Stimulated activated CD8-positive, alpha-beta memory T cell treated with anti-CD3 and anti-CD28 coated beads, Interleukin-12 subunit alpha, Interleukin-12 subunit beta, amount 100 ng/mL, for 1 hour (primary cell): ENCODE data around the gene DGCR6L.
"Not testable (repeated sequence)": the region's sequence is repeated elsewhere in the genome, so short reads cannot be mapped to it uniquely, and the experiment has no call there.

Experiments used
- DNase-seq: peaks from one replicate; pipeline ENCODE4 v3.0.0-alpha.2; 2020; ENCODE audit warnings: low read depth

DGCR6L gene

DNA sequence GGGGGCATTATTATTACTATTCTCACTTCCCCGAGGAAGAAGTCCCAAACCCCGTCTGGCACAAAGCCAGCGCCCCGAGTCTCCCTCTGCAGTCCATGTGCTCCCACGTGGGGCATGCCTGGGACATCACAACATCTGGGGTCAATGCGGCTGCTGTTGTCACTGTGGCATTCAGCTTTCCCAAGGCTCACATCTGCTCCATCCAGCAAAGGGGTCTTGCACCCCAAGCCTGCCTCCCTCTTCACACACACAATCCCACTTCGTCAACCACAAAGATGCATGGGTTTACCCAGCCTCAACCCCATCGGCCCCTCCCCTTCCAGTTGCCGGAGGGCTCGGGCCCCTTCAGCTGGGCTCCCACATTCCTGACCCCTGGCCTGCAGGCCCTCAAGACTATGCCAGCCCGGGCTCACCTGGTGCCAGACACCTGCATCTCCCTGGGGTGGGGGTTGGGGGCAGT lies 28.2 kb downstream of the DGCR6L start:
- DNase-seq = no peak

DNA sequence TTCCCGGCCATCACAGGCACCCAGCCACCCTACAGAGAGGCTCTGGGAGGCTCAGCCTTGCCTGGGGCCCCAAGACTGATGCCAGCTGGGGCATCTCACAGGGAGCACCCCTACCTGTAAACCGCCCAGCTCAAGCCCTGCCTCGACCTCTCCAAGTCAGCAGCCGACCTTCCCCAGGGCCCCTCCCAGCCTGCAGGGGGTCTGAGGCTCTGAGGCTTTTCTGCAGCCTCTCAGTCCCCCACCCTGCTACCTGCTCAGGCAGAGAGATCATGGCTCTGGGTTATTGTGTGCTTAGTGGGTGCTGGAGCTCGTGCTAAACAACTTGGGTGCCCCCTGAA lies 28.6 kb downstream of the DGCR6L start:
- no peak for DNase-seq

DNA sequence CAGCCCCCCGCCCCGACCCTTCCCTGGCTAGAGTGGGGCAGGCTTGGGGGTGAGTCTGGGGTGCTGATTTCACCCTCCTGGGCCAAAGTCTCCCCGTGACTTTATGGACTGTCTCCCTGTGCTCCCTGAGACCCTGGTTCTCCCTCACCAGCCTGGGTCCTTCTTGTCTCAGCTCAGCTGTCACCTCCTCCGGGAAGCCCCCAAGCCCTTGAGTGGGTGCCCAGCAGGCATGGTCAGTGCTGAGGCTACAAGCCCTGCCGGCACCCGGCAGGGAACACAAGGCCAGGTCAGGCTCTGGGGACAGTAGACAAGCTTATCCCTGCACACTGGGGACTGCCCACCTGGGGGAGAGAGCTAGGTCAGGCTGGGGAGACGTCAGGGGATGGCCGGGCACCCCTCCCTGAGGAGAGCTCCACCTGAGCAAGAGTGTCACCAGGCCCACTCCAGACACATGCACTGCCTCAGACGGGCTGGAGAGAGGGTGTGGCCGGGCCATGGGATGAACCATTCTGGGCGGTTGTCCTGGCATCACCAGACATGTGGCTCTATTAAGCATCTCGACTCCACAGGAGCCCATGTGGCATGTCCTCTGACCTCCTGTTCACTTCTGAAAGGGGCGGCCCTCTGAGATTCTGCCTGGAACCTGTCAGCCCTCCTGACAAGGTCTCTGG lies 29.1 kb downstream of the DGCR6L start:
- DNase-seq = no peak

DNA sequence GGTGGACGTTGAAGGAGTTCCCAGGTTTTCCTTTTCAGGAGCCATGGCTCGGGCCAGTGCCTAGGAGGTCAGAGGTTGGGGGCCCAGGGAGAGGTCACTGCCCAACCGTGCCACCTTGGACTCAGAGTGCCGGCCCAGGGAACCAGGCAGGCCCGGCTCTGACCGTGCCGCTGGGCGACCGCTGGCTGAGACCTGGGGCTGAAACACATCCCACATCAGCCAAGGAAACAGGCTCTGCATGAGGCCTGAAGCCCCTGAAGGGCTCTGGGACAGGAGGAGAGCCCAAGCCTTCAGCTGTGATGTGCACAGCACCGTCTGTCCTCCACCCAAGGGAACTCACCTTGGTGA lies 29.8 kb downstream of the DGCR6L start:
- no peak for DNase-seq

DNA sequence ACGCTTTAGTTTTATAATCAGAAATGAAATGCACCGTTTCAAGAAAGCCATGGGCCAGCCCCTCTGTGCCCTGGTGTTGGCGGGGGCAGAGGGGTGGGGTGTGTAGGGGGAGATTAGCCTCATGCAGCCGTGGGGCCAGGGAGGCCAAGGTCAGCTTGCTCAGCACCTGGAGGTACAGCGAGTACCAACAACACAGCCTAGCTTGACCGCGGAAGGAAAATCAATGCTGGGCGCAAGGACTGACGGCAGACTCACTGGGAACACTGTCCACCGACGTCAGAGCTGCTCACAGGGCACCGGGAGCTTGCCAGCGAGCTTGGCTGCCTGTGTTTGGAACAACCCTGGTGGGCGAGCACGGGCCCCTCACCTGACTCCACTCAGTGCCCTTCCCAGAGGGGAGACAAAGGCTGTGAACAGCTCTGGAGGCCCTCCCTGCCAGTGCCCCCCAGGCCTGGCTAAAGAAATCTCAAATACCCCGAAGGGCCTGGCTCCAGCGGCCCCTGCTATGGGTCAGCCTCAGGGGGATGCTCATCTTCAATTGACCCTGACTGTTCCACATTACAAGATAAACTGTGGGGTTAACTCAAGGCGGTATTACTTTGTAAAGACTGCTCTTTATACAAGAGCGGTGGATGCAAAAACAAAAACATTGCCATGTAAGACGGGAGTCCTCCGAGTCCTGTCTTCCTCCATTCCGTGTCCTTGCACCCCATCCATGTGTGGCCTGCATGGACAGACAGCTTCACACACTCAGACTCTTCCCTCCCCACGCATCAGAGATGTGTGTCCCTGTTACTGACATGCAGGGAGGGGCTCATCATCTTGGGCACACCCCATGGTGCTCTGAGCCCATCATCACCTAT lies 30.4 kb downstream of the DGCR6L start:
- not testable (repeated sequence) for DNase-seq

DNA sequence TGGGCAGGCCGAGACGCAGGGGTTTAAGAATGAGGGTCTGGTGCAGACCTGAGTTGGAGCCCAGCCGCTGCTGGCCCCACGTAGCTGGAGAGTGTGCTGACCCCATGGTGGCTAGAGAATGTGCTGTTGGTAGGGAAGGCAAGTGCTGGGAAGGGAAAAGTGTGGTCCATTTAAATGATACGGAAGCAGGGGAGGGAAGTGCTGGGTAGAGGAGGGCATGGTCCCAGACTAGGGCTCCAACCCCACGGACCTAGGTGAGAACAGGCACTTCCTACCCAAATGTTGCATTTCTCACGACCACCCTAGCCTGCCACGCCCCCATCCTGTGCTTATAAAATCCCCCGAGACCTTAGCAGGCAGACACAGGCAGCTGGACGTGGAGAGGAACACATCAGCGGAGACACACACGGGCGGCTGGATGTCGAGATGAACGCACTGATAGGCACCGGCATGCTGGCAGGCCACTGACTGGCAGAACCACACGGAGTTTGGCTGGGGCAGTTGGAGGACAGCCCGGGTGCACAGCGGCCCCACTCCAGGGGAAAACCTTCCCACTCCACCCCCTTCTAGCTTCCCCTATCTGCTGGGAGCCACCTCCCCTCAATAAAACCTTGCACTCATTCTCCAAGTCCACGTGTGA lies 33.0 kb downstream of the DGCR6L start:
- DNase-seq = not testable (repeated sequence)

DNA sequence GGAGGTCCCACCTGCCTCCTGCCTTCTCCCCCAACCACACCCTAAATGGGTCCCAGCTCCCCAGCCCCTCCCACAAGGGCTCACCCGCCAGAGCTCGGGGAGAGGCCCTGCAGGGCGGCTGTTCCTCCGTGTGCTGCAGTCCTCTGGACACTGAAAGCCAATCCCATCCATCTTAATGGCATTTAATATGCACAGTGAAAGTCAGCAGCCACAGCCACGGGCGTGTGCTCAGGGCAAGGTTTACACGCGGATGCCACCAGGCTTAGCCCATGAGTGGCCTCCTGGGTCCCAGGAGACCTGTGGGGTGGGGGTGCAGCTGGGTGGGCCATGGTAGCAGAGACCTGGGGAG lies 33.6 kb downstream of the DGCR6L start:
- not testable (repeated sequence) for DNase-seq

DNA sequence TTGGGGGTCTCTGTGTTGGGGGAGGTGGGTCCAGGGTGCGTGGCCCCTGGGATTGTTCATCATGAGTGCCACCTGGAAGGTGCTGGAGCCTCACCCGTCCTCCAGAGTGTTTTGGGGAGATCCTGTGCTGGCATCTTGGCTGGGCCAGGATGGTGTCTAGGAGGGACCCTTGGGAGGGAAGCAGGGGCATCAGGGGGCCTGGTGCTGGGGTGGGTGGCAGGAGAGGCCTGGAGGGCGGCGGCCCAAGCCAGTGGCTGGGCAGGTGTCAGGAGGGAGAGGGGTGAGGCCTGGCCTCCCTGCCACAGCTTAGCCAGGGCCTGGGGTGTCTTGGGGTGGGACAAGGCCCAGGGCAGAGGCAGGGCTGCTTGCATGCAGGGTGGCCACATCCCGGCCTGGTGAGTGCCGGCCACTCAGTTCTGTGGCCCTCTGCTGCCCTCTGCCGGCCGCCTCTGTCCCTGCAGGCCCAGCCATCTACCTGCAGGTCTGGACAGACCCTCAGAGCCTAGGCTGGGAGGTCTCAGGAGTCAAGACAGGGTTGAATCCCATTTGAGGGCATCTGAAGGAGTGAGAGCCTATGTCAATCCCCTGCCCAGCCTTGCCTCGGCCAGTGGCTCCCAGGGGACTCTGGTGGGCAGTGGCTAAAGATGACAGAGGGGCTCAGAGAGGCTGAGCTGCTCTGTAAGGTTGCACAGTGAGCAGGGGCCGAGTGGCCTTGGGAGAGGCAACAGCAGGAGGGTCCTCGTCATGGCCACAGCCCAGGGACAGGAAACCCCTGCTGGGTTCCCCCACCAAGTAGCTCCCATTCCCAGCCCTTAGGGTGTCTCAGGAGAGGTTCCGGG lies 34.2 kb downstream of the DGCR6L start:
- DNase-seq = peak; percentile 66

DNA sequence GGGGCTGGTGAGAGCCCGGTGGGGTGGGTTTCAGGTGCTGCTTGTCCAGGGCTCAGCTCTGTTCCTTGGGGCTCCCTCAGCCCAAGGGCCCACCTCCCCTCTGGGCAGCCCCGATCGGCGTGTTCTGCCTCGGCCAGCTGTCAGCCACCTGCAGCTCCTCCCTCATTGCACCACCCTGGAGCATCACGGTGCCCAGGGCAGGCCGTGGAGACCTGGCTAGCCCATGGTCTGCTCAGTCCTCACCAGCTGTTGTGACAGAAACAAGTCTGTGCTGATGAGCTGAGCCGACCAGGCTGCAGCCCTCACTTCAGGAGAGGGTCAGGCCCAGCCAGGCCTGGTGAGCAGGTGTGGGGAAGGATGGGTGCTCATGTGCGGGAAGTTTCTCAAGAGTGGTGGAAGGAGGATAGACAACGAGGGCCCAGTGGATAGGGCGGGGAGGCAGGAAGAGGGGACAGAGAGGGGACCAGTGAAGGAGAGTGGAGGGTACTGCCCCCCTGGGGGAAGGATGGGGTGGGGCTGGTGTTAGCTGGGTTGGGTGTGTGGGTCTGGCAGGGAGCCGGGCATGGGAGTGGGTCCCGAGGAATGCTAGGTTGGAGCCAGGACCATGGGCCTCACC lies 35.3 kb downstream of the DGCR6L start:
- DNase-seq = no peak

DNA sequence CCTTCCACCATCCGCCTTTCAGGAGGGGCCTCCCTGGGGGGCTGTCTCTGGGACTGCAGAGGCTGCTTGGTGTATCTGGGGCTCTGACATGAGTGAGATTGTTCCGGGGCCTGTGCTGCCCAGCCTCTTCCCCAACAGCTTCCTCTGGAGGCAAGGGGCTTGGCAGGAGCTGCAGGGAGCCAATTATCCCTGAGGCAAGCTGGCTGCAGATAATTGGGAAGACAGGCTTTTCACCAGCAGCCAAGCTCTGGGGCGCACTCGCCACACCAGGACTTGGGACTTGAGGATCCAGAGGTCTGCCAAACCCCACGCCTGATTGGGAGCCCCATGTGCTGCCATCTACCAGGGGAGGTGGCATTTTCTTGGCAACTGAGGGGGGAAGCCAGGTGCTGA lies 36.2 kb downstream of the DGCR6L start:
- DNase-seq = no peak

DNA sequence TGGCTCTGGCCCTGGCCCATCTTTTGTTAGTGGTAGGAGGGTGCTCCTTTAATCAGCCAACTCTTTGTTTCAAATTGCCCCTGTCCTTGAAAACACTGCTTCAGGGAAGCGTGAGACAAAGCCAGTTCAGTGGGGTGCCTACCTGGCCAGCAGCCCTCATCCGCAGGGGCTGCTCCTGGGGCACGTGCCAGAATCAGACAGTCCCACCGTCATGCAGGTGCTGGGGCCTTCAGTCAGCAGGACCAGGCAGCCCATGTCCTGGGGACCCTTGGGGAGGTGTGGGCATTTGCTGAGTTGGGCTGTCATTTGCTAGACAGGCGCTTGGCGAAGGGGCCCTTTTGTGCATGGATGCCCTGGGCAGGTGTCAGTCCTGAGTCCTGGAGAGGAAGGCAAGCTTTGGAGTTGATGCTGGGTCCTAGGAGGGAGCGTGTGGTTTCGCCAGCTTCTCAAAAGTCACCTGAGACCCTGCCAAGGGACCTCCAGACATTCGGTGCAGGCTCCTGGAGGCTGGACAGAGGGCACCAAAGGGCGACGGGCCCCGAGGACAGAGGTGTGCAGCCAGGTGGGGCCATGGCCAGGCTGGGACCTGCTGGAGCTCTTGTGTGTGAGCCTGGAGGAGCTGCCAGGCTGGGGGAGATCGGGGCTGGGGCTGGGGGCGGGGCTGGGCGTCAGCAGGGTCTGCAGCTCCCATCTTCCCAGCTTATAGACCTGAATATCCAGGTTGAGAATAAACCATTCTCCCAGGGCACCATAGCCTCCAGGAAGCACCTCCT lies 36.8 kb downstream of the DGCR6L start:
- no peak for DNase-seq

DNA sequence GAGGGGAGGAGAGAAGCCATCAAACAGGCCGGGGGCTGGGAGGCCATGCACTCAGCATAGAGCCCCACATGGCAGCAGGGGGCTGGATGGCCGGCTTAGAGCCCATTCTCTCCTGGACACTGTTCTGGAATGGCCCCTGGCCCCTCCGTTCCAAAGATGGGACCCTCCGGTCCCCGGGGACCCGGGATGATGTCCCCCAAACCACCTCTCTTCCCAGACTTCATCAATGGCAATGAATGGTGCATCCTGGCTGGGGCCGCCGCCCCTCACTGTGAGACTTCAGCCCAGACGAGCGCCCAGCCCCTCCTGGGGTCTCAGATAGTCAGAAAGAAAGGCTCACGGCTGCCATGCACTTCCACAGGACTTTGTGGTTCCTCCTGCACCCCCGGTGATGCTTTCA lies 38.0 kb downstream of the DGCR6L start:
- no peak for DNase-seq

DNA sequence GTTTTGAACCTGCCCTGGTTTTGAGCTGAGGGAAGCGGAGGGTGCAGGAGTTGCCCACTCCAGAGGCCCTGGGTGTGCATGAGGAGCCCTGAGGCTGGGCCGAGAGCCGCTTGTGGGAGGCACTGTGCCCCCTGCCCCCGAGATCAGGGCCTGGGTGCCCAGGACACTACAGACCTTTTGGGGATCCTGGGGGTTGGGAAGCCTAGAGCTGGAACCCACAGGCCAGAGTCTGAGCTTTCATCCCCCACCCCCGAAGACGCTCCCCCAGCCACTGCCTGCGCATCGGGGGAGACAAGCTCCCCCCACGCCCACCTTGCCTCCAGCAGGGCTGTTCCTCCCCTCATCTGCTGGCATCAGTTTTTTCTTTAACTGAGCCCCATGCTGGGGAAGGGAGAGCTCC lies 38.4 kb downstream of the DGCR6L start:
- DNase-seq = not testable (repeated sequence)

DNA sequence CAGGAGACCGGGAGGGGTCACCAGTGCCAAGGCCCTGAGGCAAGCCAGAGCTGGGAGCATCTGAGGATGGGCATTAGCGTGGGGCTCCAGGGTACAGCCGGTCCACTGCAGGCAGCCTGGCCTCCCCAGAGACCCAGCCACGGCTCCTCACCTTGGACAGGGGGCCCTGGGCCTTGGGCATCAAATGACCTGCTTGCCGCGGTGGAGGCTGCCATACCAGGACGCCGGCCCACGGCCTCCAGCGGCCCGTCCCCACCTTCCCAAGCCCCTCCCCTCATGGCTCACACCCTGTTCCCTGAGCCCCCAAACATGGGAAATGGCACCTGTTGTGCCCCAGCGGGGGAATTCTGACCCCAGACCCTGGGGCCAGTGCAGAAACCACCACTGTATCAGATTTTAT lies 39.0 kb downstream of the DGCR6L start:
- no peak for DNase-seq

DNA sequence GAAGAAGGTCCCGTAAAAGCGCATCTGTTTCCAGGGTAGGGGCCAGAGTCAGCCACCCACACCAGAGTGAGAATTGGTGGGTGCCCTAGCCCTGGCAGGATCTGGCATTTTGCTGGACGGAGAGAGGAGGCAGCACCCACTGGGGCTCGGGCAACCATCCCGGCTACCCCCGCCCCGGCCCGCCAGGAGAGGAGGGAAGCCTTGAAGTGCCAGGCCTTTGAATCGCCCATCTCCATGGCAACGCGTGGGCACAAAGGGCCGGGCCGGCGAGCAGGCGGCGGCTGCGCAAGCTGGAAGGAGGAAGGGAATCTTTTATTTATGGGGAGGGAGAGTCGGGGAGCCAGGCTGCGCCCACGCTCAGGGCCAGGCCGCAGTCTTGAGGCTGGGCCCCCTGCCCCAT lies 39.7 kb downstream of the DGCR6L start:
- not testable (repeated sequence) for DNase-seq

DNA sequence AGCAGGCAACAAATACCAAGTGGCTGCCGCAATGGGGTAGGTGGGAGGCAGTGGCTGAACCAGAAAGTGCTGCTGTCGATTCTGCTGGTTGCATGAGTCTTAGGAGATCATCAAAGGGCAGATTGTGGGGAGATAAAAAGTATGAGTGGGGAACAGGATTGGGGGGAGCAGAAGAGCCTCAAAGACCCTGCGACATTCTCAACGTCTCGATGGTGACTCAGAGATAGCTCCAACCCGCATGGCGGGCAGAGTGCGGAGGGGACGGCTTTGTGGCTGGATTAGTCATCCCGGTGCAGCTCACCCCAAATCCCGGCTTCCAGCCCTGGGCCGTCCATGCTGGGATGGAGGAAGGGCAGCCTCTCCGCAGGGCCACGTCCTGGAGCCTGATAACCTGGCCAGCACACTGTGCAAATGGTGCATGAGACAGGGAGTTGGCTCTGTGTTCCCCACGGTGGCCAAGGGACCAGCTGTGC lies 40.2 kb downstream of the DGCR6L start:
- DNase-seq = no peak

DNA sequence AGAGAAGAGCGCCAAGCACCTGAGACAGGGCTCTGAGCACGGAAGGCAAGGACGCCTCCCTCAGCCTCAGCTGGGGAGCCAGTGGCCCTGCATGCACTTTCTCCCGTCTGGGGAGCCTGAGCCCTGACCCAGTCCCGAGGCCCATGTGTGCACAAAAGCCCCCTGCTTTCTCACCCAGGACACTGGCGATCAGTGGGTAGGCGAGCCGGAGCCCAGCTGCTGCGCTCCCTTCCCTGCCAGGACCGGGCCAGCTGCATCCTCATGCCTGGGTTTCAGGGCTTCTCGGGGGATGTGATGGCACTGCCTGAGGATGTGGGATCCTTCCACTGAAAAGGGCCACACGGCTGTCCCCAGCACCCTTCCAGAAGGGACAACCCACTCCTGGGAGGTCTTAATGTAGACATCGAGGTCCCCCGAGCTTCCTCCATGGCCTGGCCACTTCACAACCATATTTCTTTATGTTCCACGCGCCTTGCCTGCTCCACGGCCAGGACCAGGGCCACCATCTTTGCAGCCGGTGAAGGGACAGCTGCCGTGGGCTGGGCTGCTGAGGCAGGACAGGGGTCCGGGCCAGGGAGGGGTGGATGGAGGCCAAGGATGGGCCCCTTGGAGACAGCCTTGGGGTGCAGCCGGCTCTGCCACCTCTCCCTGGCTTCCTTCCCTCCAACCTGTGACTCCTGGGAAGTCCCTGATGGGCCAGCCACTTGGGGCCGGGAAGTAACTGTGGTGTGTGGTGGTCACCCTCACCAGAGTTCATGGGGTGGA lies 41.0 kb downstream of the DGCR6L start:
- DNase-seq = not testable (repeated sequence)

DNA sequence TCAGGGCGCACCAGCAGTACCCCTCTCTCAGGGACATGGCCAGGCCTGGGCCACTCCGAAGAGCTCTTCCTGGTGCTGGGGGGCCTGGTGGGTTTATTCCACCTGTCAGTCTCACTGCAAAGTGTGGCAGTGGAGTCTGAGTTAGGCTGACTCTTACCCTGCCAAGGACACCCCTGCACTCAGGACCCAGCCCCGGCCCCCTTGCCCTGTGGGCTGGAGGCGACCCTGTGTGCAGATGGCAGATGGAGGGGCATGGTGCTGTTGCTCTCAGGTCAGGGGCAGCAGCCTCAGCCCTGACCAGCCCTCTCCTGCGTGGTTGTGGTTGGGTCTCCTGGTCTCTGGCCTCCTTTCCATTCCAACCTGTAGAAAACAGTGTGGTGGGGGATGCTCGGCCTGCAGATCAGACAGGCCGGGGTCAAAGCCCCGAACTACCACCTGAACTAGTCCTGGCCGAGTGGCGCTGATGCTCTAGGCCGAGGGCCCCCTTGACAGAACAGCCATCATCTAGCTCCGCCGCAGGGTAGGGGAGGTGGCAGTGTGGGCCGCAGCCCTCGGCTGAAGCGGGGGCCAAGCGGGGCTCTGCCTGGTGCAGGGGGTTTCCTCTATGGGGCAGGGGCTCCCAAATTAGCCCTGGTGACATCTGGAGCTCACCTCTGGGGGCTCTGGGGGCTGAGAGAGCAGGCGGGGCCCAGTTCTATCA lies 41.8 kb downstream of the DGCR6L start:
- not testable (repeated sequence) for DNase-seq

DNA sequence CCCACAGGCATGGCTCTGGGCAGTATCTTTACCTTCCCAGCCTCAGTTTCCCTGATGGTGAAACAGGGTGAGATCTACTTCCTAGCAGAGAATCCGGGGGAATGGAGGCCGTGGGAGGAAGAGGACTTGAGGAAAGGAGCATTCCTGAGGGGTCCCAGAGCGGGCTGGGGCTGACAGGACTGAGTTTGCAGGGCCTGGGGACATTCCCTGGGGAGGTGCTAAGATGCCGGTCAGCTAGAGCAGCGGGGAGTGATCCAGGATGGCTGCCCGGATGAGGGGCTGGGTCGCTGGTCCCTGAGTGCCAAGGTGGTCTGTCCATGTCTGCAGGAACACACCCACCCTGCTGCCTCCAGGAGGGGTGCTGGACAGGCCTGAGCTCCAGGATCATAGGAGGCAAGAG lies 43.4 kb downstream of the DGCR6L start:
- DNase-seq = no peak

DNA sequence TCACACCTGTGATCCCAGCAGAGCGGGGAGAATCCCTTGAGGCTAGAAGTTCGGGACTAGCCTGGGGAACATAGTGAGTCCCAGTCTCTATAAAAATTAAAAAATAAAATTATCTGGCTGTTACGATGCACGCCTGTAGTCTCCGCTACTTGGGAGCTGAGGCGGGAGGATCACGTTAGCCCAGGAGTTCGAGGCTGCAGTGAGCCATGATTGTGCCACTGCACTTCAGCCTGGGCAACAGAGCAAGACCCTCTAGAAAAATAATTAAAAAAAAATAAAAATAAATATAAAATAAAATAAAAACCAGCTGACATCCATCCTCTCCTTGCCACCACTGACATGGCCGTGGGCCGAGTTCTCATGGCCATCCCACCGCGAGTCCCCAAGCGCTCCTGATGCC lies 44.0 kb downstream of the DGCR6L start:
- no peak for DNase-seq
